Urinary bladder (tissue), 4 donors: Measurements from ENCODE around the gene ULK4. TPM values are rescaled to one million over a fixed set of nuclear protein-coding genes. Genes with fewer than 3 reads are reported as not detected.
A peak's percentile ranks its signal among the peaks of the same experiment; 100 is the strongest.

Experiments used
- DNase-seq: peaks from one replicate; pipeline ENCODE4 v3.0.0-alpha.2; 2015; ENCODE audit errors: extremely low spot score
- H3K27ac ChIP-seq: one replicate; pipeline ENCODE4 v1.5.1; 2013; ENCODE audit warnings: low read depth, mild to moderate bottlenecking, moderate library complexity
- H3K36me3 ChIP-seq: one replicate; pipeline ENCODE4 v1.6.1; 2013; ENCODE audit warnings: mild to moderate bottlenecking, moderate library complexity; ENCODE audit not compliant: insufficient read depth
- H3K4me1 ChIP-seq: one replicate; pipeline ENCODE4 v1.6.1; 2013; ENCODE audit warnings: mild to moderate bottlenecking, moderate library complexity; ENCODE audit not compliant: insufficient read depth
- H3K4me3 ChIP-seq: one replicate; pipeline ENCODE4 v1.5.1; 2013; ENCODE audit warnings: low read depth, low read length
- WGBS: extraction: QIAGEN DNeasy Blood & Tissue Kit; methylation state at CpG from one replicate; pipeline ENCODE4 v1.1.7; 2013; 5-methylcytosine and 5-hydroxymethylcytosine counted together
- polyA plus RNA-seq: library from polyadenylated mRNA; stranded (reverse); fragments of 200-250 nt; gene quantifications from one replicate; pipeline ENCODE4 v1.2.3, GENCODE V29; 2013
- small RNA-seq: library from RNA; depleted of rRNA; stranded (forward); fragments of <200 nt; gene quantifications from one replicate; pipeline ENCODE3, GENCODE V24; 2014
- total RNA-seq: library from RNA; depleted of rRNA; stranded (reverse); fragments of >200 nt; gene quantifications from one replicate; pipeline ENCODE4 v1.2.3, GENCODE V29; 2014
- donor health status: healthy with polysubstance abuse.
- donor health status: healthy.

Gene ULK4
- total and polyA plus RNA-seq, 2 donors = 2.3 to 22.4 TPM

- Histone ChIP-seq H3K4me3 (peak overlapping the region; percentile 98), H3K27ac (peak overlapping the region; percentile 99), H3K36me3 (no peaks in the 10 kb centered on the region), H3K4me1 (no peaks in the 10 kb centered on the region)
- WGBS = under 1% methylated on average over 40 of the region's 40 CpGs
- DNase-seq = no peak
Observed at GRCh38 chr3:41199866-41200668, 761.8 kb downstream of the ULK4 start.

GRCh38 chr3:41198950-41199865, 762.7 kb downstream of the ULK4 start, which contains the start of gene CTNNB1:
CTNNB1 (plus strand) TSS chr3:41199505; CDS start chr3:41224069, 24,564 bp downstream.
- peak within 1 kb of the TSS; percentile 99 for H3K27ac ChIP-seq
- H3K4me1 ChIP-seq = no peaks in the 10 kb centered on the region
- H3K36me3 ChIP-seq = no peaks in the 10 kb centered on the region
- WGBS = under 1% methylated on average over 112 of the region's 112 CpGs
- H3K4me3 ChIP-seq = peak within 1 kb of the TSS; percentile 98
- peak; percentile 85 for DNase-seq

- H3K36me3 ChIP-seq = no peaks in the 10 kb centered on the region
- H3K4me1 ChIP-seq = no peaks in the 10 kb centered on the region
- WGBS = 13% methylated on average over 20 of the region's 20 CpGs
- peak overlapping the region; percentile 72 for H3K27ac ChIP-seq
- H3K4me3 ChIP-seq = peak overlapping the region; percentile 98
- DNase-seq = no peak
Observed at GRCh38 chr3:41198526-41198925, 763.4 kb downstream of the ULK4 start.

GRCh38 chr3:41198046-41198445, 763.9 kb downstream of the ULK4 start:
- H3K36me3 ChIP-seq = no peaks in the 10 kb centered on the region
- no peaks in the 10 kb centered on the region for H3K4me1 ChIP-seq
- H3K4me3 ChIP-seq = no peak overlapping the region
- DNase-seq = no peak
- WGBS = 89% methylated on average over 7 of the region's 7 CpGs
- H3K27ac ChIP-seq = no peak overlapping the region

Small RNAs within 50 kb of the gene (small RNA-seq; reads per million reads assigned to genes)
- gene ATP6V0E1P2 = not detected
- not detected for gene RF00019
- not detected for gene RF00096
- not detected for gene RF00602

Other genes with a start within 250 kb of the ULK4 start
- gene TRAK1, start 129.3 kb upstream of the ULK4 start, total RNA-seq = 66.0 TPM
- 26.9 TPM for gene TRAK1, start 129.3 kb upstream of the ULK4 start, polyA plus RNA-seq